ENCODE measurements around the gene FGGY.

FGGY gene

GRCh38 chr1:59391212-59392179, 94.6 kb downstream of the FGGY start:
- no peak for FAIRE-seq

GRCh38 chr1:59393211-59394180, 96.6 kb downstream of the FGGY start:
- FAIRE-seq: no peak

GRCh38 chr1:59394706-59395425, 98.0 kb downstream of the FGGY start:
- FAIRE-seq: no peak

GRCh38 chr1:59396387-59396786, 99.5 kb downstream of the FGGY start:
- no peak for FAIRE-seq

- no peak for FAIRE-seq
Measured at GRCh38 chr1:59397139-59397858, 100.4 kb downstream of the FGGY start.

GRCh38 chr1:59399642-59400041, 102.7 kb downstream of the FGGY start:
- FAIRE-seq: no peak

- no peak for FAIRE-seq
Measured at GRCh38 chr1:59401581-59401980, 104.7 kb downstream of the FGGY start.

GRCh38 chr1:59404796-59405195, 107.9 kb downstream of the FGGY start:
- no peak for FAIRE-seq

GRCh38 chr1:59406437-59407164, 109.7 kb downstream of the FGGY start:
- no peak for FAIRE-seq

GRCh38 chr1:59408608-59409240, 111.8 kb downstream of the FGGY start:
- FAIRE-seq: no peak

GRCh38 chr1:59409549-59409948, 112.7 kb downstream of the FGGY start:
- no peak for FAIRE-seq

- no peak for FAIRE-seq
Measured at GRCh38 chr1:59409986-59410385, 113.1 kb downstream of the FGGY start.

GRCh38 chr1:59410457-59410856, 113.6 kb downstream of the FGGY start:
- no peak for FAIRE-seq

GRCh38 chr1:59411147-59411546, 114.3 kb downstream of the FGGY start:
- no peak for FAIRE-seq

GRCh38 chr1:59412718-59413326, 115.9 kb downstream of the FGGY start:
- FAIRE-seq: no peak

- no peak for FAIRE-seq
Measured at GRCh38 chr1:59413327-59413720, 116.4 kb downstream of the FGGY start.

GRCh38 chr1:59414406-59415133, 117.7 kb downstream of the FGGY start:
- FAIRE-seq: no peak

- FAIRE-seq: no peak
Measured at GRCh38 chr1:59415286-59415850, 118.5 kb downstream of the FGGY start.

GRCh38 chr1:59415881-59416280, 119.0 kb downstream of the FGGY start:
- FAIRE-seq: no peak

All from A204.1 (cell line).